NOMO-1 (cell line): ENCODE measurements around the gene KRTAP4-16.
A peak's percentile ranks its signal among the peaks of the same experiment; 100 is the strongest.
"Not testable (repeated sequence)": the region's sequence is repeated elsewhere in the genome, so short reads cannot be mapped to it uniquely, and the experiment has no call there.

Experiments
- DNase-seq, 2 experiments: peaks; one replicate each; lab custom pipeline; 2025; ENCODE audit not compliant: unreplicated experiment in 2 of 2; lab: John Stamatoyannopoulos, UW

KRTAP4-16 gene

DNA sequence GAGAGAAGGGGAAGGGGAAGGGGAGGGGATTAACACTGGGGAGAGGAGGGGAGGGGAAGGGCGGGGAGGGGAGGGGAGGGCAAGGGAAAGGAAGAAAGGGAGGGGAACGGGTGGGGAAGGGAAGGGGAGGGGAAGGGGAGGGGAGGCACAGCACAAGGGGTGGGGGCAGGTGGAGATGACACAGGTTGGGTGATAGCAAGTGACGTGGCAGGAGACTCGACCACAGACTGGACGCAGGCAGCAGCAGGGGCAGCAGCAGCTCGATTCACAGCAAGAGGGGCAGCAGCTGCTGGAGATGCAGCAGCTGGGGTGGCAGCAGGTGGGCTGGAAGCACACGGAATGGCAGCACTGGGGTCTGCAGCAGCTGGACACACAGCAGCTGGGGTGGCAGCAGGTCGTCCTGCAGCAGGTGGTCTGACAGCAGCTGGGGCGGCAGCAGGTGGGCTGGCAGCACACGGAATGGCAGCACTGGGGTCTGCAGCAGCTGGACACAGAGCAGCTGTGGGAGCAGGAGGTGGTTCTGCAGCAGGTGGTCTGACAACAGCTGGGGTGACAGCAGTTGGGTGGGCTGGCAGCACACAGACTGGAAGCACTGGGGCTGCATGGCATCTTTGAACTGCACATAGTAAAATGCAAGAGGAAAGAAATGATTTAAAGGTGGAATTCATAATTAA is at the start of gene KRTAP4-16:
KRTAP4-16 (minus strand) TSS at position 624 of the 674 bp plus-strand sequence; CDS start at position 624, 0 bp downstream.
- DNase-seq: no peak

DNA sequence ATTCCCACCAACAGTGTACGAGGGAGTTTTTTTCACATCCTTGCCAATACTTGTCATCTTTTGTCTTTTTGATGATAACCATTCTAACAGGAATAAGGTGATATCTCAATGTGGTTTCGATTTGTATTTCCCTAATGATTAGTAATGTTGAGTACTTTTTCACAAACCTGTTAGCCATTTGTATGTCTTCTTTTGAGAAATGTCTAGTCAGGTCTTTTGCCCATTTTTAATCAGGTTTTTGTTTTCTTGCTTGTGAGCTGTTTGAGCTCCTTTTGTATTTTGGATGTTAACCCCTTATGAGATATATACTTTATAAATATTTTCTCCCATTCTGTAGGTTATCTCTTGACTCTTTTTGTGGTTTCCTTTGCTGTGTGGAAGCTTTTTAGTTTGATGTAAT is 49.5 kb upstream of the KRTAP4-16 start:
- DNase-seq: no peak

DNA sequence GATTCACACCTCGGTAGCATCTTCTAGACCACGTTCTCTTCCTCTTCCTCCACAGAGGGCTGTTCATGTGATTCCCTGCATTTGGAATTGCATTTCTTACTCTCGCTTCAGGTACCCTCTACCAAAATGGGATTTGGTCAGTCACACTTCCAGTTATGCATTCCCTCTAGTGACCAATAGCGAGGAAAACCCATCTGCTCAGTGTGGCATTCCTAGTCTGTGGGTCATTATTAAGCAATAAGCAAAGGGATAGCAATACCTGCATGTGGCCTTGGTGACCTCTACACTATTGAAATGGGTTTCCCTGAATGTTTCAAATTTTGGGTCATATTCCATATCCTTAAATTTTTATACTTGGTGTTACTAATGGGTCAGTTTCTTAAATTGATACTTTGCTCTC is 48.0 kb upstream of the KRTAP4-16 start:
- DNase-seq: no peak

DNA sequence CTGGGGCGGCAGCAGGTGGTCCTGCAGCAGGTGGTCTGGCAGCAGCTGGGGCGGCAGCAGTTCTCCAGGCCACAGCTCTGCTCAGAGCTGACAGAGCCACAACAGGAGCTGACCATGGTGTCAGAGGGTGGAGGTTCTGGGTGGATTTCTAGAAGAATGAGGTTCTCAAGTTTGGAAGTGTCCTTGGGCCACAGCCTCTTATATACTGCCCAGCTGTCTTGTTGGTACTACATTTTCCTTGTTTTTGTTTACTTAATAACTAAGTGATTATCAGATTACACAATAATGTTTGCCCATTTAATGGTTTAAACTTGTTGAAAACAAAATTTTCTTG is 47.6 kb upstream of the KRTAP4-16 start, which contains the start of gene KRTAP4-5:
KRTAP4-5 (minus strand) TSS at position 174 of the 334 bp plus-strand sequence; CDS start at position 116, 58 bp downstream.
- no peak for DNase-seq

DNA sequence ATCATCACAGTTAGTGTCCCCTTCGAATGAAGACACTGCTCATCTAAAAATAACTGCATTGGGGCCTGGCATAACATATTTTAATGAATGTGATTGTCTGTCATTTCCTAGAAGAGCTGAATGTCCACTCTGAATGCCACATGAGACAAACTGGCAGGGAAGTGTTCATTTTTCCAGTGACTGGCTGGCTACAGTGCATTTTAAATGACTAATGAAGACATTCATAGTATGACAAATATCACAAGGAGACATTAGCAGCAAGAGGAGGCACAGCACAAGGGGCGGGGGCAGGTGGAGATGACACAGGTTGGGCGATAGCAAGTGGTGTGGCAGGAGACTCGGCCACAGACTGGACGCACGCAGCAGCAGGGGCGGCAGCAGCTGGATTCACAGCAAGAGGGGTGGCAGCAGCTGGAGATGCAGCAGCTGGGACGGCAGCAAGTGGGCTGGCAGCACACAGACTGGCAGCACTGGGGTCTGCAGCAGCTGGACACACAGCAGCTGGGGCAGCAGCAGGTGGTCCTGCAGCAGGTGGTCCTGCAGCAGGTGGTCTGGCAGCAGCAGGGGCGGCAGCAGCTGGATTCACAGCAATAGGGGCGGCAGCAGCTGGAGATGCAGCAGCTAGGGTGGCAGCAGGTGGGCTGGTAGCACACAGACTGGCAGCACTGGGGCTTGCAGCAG is 47.1 kb upstream of the KRTAP4-16 start:
- not testable (repeated sequence) for DNase-seq

DNA sequence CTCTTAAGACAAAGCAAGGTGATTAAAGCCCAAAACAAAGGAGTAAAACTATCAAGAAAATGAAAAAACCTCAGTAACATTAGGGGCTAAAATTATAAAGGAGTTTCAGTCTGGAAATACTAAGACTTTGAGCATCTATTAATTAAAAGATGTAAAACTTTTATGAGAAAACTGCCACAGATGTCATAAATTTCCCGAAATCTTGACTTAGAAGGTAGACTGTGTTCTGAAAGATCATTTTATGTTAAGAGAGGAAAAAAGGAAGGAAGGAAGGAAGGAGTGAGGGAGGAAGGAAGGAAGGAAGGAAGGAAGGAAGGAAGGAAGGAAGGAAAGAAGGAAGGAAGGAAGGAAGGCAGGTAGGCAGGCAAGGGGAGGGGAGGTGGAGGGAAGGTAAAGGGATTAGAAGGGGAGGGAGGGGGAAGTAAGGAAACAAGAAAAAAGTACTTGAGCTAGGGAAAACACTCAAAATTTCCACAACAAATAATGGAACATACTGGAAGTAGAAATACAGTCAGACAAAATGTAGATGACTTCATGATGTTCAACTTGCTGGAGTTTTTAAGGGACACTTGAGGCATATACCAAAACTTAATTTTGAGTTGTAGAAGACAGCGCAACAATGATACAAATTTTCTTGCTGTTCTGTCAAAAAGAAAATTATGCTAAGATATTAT is 45.7 kb upstream of the KRTAP4-16 start:
- DNase-seq: no peak

DNA sequence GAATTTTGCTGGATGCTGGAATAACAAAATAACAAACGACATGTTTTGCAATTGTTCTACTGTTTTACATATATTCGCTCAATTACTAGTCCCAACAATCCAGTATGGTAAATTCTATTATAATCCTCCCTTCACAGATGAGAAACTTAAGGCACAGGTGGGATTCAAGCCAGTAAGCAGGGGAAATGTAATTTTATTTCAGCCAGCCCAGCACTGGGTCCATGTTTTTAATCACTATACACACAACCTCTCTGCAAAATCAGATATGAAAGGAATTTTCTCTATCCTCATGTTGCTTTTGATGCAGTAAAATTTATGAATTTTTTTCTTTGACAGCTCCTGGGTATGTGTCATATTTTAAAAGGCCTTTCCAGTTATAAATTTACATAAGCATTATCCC is 43.3 kb upstream of the KRTAP4-16 start:
- DNase-seq: no peak

DNA sequence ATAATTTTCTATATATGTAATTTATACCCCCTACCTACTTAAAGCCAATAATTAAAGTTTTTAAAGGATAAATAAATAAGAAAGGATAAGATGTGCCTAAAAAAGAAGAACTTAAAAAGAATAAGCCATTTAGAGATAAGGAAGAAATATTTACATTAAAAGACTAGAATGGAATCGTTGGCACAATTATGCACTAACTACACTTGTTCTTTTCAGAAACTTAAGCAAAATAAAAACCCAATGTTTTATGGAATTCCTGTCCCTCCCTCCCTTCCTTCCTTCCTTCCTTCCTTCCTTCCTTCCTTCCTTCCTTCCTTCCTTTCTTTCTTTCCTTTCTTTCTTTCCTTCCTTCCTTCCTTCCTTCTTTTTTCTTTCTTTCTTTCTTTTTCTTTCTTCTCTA is 42.8 kb upstream of the KRTAP4-16 start:
- no peak for DNase-seq

- no peak for DNase-seq
Measured at GRCh38 chr17:41141361-41141760, 39.4 kb upstream of the KRTAP4-16 start.

- no peak for DNase-seq
Measured at GRCh38 chr17:41140360-41141131, 38.5 kb upstream of the KRTAP4-16 start, which contains the start of gene KRTAP4-6. Gene KRTAP4-6, minus strand, starts transcription at chr17:41140544. Its CDS starts 57 bp downstream, at chr17:41140487.

- DNase-seq: not testable (repeated sequence)
Measured at GRCh38 chr17:41139865-41140264, 37.9 kb upstream of the KRTAP4-16 start.

DNA sequence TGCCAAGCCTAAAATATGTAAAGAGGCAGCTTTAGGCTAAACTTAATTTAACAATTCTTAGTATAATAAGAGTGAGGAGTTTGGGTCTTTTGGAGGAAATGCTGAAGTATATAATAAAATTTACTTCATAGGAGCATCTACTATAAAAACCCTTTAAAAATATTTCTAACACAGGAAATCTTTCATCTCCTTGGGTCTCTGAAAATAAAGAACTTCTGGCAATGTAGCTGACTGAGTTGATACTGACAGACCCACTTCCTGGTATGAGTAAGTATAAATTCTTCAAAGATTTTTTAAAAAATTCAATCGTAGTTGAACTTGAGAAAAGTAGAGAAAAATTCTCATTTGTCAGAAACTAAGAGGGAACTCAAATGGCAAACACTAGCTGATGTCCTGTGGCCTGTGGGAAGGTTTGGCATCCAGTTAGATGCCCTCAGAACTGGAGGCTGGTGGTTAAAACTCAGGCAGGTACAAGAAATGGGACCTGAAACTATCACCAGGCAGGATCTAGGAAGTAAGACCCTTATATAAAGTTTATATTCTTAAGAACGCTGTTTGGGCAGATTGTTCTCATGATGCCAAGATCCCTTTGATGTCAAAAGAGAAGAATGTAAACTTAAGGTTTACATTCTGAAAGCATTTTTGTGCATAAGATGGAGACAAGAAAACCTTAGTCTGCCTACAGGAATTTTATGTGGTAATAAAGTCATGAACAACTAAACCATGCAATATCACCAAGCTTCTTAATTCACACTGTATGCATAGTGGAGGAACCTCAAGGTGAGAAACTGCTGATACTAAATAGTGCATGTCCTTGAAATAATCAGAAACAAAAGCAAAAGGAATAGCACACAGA is 32.1 kb upstream of the KRTAP4-16 start:
- DNase-seq: no peak

GRCh38 chr17:41131979-41132378 is 30.0 kb upstream of the KRTAP4-16 start:
- peak in 1 of 2 experiments; percentile 51 for DNase-seq

DNA sequence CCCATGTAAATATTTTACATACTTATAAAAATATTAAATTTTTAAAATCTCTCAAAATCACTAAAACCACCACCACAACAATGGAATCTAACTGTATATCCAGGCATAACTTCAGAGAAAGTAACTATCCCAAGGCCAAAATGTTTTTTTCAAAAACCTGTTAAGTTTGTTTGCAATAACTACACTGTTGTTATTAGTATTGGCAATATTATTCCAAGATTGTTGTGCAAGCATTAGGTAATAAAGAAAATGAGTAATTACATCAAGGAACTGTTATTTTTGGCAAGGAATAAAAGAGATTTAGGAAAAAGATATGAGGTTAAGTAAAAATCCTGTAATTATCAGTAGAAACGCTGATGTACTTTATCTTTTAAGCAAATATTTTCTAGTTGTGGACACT is 25.4 kb upstream of the KRTAP4-16 start:
- no peak for DNase-seq

DNA sequence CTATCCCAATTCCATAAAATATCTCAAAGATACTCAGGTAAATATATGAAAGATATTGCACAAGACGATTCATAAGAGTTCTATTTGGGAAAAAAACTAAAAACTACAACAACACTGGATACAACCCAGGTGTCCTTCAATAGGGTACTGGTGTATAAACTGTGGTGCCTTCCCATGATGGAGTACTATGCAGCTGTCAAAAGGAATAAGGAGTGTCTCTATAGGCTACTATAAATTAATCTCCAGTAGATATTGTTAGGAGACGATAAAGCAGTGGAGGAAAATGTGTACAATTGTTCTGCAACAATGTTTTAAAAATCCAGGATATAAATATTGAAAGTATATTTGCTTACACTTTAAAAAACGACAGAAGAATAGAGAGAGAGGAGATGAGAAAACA is 24.4 kb upstream of the KRTAP4-16 start:
- no peak for DNase-seq

- DNase-seq: no peak
Measured at GRCh38 chr17:41125064-41125463, 23.1 kb upstream of the KRTAP4-16 start.

GRCh38 chr17:41123991-41124371 is 22.0 kb upstream of the KRTAP4-16 start, which contains the start of gene KRTAP4-12:
Gene KRTAP4-12, minus strand, starts transcription at chr17:41124182. Its CDS starts 60 bp downstream, at chr17:41124122.
- not testable (repeated sequence) for DNase-seq

DNA sequence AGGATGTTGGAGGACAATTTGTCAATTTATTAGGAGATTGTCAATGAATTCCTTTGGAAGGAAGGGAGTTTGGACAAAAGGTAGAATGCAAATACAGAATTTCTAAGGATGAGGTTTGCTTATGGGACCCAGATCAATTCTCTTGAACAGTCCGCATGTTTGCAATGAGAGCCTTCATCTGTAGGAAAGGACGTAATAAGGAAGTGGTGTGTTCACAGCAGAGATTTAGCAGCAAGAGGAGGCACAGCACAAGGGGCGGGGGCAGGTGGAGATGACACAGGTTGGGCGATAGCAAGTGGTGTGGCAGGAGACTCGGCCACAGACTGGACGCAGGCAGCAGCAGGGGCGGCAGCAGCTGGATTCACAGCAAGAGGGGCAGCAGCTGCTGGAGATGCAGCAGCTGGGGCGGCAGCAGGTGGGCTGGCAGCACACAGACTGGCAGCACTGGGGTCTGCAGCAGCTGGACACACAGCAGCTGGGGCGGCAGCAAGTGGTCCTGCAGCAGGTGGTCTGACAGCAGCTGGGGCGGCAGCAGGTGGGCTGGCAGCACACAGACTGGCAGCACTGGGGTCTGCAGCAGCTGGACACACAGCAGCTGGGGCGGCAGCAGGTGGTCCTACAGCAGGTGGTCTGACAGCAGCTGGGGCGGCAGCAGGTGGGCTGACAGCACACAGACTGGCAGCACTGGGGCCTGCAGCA is 21.4 kb upstream of the KRTAP4-16 start:
- not testable (repeated sequence) for DNase-seq

GRCh38 chr17:41121742-41122141 is 19.7 kb upstream of the KRTAP4-16 start:
- no peak for DNase-seq
